Esophagus squamous epithelium (tissue), 5 donors: ENCODE results near the gene ANKRD16. TPM values are rescaled to one million over a fixed set of nuclear protein-coding genes. Genes with fewer than 3 reads are reported as not detected.

Source experiments
- DNase-seq: peaks from one replicate; lab custom pipeline; 2025; lab: John Stamatoyannopoulos, UW
- H3K27ac ChIP-seq, 4 donors: fragments of 200-600 bp; sonication (generic); one replicate each; pipeline ENCODE4 v1.5.1; 2016 to 2019; ENCODE audit warnings: mild to moderate bottlenecking in 1 of 4
- H3K27me3 ChIP-seq, 4 donors: fragments of 200-600 bp; sonication (generic); 1 replicate in 3 of 4; 2 replicates in 1 of 4; pipeline versions ENCODE4 v1.5.1 to v1.6.0; 2017 to 2021; ENCODE audit warnings: antibody characterized with exemption in 1 of 4
- H3K36me3 ChIP-seq, 3 donors: fragments of 200-600 bp; sonication (generic); one replicate each; pipeline ENCODE4 v1.5.1; 2016 to 2019
- H3K4me1 ChIP-seq, 3 donors: fragments of 200-600 bp; sonication (generic); one replicate each; pipeline ENCODE4 v1.5.1; 2017 to 2019
- H3K4me3 ChIP-seq, 4 donors: fragments of 200-600 bp; sonication (generic); 1 replicate in 3 of 4; 2 replicates in 1 of 4; pipeline ENCODE4 v1.5.1; 2016 to 2019; ENCODE audit warnings: mild to moderate bottlenecking in 2 of 4, moderate library complexity in 1 of 4
- H3K9me3 ChIP-seq, 3 donors: fragments of 200-600 bp; sonication (generic); one replicate each; pipeline ENCODE4 v1.5.1; 2016 to 2019
- POLR2A ChIP-seq, 4 donors: fragments of 450-650 bp; IDR thresholded peaks; one replicate each; pipeline ENCODE4 v1.6.1; 2017; ENCODE audit warnings: antibody characterized with exemption in 4 of 4, mild to moderate bottlenecking in 4 of 4, moderate library complexity in 3 of 4
- WGBS, 2 donors: methylation state at CpG; one replicate each; pipeline ENCODE4 v1.1.5; 2018; 5-methylcytosine and 5-hydroxymethylcytosine counted together
- intact Hi-C: fragments of 100-400 bp; cut with DNase I; formaldehyde crosslinking; loops from one replicate; pipeline ENCODE4 v1.15.0; 2022
- total RNA-seq, 4 donors: library from RNA; depleted of rRNA; stranded (reverse); fragments of >200 nt; gene quantifications; one replicate each; pipeline ENCODE4 v1.1.0, GENCODE V29; 2016
- TF ChIP-seq, protein P1 (sequence below), 6 experiments: fragments of 450-650 bp in 4 of 6; fragments of 200-600 bp in 2 of 6; sonication (generic) in 2 of 6; IDR thresholded peaks; one replicate each; pipeline ENCODE4 v1.5.1; 2016 to 2019; ENCODE audit warnings: antibody characterized with exemption in 6 of 6, mild to moderate bottlenecking in 4 of 6, moderate library complexity in 4 of 6
- donor health status: DM: yes; HTN: yes; CAD: no.

ANKRD16 gene
- total RNA-seq, 4 donors from 2014 or later, result 2.8 to 10.9 (median 5.1) TPM

DNA sequence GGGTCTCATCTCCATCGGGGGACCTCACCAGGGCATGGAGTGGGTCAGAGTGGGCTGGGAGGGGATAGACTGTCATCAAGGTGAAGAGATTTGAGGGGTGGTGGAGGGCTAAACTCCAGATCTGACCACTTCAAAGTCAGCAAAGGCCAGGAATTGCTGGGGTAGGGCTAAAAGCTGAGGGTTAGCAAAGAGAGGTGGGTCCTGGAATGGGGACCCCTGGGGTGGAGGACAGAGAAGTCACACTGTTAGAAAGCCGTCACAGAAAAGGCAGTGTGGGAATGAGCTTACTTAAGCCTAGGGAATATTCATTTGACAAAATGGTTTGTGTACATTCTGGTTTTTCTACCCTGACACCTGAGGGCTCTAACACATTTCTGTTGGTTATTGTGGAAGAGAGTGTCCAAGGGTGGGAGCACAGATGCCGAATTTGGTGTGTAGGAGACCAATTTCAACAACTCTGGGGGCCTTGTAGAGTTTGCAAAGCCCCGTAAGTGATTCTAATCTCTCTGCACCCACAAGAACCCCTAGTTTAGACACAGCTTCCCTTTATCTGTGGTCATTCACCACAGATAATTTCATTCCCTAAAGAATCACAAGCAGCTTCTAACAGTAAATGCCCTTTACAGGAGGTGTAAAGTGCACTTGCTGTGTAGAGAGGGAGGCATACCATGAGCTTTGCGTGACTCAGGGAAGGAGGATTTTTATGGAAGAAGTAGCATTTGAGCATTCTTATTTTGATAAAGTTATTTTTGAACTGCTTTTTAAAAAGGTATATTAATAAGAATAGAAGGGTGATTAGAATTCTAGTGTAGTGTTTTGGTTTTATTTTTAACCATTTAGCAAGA is 6.7 kb upstream of the ANKRD16 start:
- DNase-seq, result no peak
- 82 to 88% methylated on average over 4 to 5 of the region's 5 CpGs for WGBS, 2 donors
- H3K9me3 ChIP-seq, result peaks cover 0 to 11% (median 0%) of the 10 kb centered on the region in 3 donors
- TF ChIP-seq POLR2A (IDR thresholded peaks at IDR 0.05), result no peak
- TF ChIP-seq, protein P1, sequence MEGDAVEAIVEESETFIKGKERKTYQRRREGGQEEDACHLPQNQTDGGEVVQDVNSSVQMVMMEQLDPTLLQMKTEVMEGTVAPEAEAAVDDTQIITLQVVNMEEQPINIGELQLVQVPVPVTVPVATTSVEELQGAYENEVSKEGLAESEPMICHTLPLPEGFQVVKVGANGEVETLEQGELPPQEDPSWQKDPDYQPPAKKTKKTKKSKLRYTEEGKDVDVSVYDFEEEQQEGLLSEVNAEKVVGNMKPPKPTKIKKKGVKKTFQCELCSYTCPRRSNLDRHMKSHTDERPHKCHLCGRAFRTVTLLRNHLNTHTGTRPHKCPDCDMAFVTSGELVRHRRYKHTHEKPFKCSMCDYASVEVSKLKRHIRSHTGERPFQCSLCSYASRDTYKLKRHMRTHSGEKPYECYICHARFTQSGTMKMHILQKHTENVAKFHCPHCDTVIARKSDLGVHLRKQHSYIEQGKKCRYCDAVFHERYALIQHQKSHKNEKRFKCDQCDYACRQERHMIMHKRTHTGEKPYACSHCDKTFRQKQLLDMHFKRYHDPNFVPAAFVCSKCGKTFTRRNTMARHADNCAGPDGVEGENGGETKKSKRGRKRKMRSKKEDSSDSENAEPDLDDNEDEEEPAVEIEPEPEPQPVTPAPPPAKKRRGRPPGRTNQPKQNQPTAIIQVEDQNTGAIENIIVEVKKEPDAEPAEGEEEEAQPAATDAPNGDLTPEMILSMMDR (IDR thresholded peaks at IDR 0.05), result no peak
- no peaks in the 10 kb centered on the region for H3K27me3 ChIP-seq
- intact Hi-C loops, result no loop called here
- no peak overlapping the region for H3K4me3 ChIP-seq
- H3K4me1 ChIP-seq, result peaks cover under 1 to 12% (median 8%) of the 10 kb centered on the region in 3 donors
- peaks cover 0 to 56% (median 0%) of the 10 kb centered on the region in 3 donors for H3K36me3 ChIP-seq
- no peak overlapping the region for H3K27ac ChIP-seq

DNA sequence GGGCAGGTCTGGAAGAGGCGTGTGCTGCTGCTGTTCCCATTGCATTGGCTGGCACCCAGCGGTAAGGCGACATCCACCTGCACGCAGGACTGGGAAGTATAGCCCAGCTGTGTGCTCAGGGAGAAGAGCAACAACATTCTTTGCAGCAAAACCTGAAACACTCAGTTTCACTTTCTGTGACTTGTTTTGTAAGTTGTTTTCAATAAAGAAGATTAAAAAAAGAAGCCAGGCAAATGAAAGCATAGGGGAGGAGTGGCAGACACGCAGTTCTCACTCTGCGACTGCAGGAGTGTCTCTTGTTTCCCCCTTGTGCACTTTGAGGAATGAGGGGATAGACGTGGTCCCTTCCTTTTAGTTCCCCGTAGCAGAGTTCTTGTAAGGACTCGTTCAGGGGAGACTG is 6.1 kb upstream of the ANKRD16 start:
- Histone ChIP-seq H3K9me3 (peaks cover 0 to 11% (median 0%) of the 10 kb centered on the region in 3 donors), H3K27ac (no peak overlapping the region), H3K36me3 (peaks cover 0 to 56% (median 0%) of the 10 kb centered on the region in 3 donors), H3K27me3 (no peaks in the 10 kb centered on the region), H3K4me3 (no peak overlapping the region), H3K4me1 (peaks cover 6 to 18% (median 14%) of the 10 kb centered on the region in 3 donors)
- intact Hi-C loops, result no loop called here
- TF ChIP-seq, protein P1 (IDR thresholded peaks at IDR 0.05), result no peak
- no peak for TF ChIP-seq POLR2A (IDR thresholded peaks at IDR 0.05)
- DNase-seq, result no peak
- 75 to 87% methylated on average over 6 to 9 of the region's 9 CpGs for WGBS, 2 donors

DNA sequence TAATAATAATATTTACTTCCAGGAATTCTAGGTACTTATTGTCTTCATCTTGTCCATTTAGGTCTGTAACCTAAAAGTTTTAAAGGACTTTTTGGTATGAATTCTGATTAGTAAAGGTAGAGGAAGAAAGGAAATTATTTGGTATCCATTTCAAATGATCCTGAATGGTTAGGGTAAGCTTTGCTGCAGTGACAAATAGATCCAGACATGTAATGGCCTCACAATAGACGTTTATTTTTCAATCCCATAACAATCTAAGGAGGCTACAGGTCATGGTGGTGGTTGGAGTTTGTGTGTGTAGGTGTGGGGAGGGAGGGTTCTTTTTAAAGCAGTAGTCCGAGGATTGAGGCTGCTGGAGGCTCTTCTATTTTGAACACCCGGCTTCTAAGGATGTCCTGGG is 5.7 kb upstream of the ANKRD16 start:
- 89 to 92% methylated on average over 3 of the region's 3 CpGs for WGBS, 2 donors
- Histone ChIP-seq H3K4me3 (no peak overlapping the region), H3K36me3 (peaks cover 0 to 56% (median 0%) of the 10 kb centered on the region in 3 donors), H3K27ac (no peak overlapping the region), H3K4me1 (peaks cover 7 to 22% (median 14%) of the 10 kb centered on the region in 3 donors), H3K9me3 (peaks cover 0 to 11% (median 0%) of the 10 kb centered on the region in 3 donors), H3K27me3 (no peaks in the 10 kb centered on the region)
- no peak for TF ChIP-seq POLR2A (IDR thresholded peaks at IDR 0.05)
- TF ChIP-seq, protein P1 (IDR thresholded peaks at IDR 0.05), result no peak
- intact Hi-C loops, result no loop called here
- no peak for DNase-seq

DNA sequence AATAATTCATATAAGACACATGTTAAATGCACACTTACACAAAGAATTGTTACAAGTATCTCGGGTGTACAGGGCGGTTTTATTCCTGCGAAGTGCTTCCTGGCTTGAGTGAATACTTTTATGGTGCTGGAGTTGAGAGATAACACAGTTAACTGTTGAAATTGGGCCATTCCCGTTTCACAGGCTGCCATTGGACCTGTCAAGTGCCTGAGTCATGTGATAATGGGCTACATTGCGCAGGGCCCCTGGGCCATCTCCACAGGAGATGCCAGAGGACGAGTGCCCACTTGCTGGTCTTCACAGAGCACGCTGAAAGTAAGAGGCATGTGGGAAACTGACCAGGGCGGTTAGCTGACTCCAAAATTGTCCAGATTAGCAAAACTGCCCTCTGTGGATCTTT is 5.2 kb upstream of the ANKRD16 start:
- WGBS, 2 donors, result 88 to 93% methylated on average over 8 of the region's 8 CpGs
- TF ChIP-seq, protein P1 (IDR thresholded peaks at IDR 0.05), result no peak
- no peak for TF ChIP-seq POLR2A (IDR thresholded peaks at IDR 0.05)
- Histone ChIP-seq H3K9me3 (peaks cover 0 to 11% (median 0%) of the 10 kb centered on the region in 3 donors), H3K36me3 (peaks cover 0 to 56% (median 0%) of the 10 kb centered on the region in 3 donors), H3K4me1 (peaks cover 7 to 22% (median 14%) of the 10 kb centered on the region in 3 donors), H3K4me3 (no peak overlapping the region), H3K27me3 (no peaks in the 10 kb centered on the region), H3K27ac (no peak overlapping the region)
- DNase-seq, result no peak
- intact Hi-C loops, result no loop called here

DNA sequence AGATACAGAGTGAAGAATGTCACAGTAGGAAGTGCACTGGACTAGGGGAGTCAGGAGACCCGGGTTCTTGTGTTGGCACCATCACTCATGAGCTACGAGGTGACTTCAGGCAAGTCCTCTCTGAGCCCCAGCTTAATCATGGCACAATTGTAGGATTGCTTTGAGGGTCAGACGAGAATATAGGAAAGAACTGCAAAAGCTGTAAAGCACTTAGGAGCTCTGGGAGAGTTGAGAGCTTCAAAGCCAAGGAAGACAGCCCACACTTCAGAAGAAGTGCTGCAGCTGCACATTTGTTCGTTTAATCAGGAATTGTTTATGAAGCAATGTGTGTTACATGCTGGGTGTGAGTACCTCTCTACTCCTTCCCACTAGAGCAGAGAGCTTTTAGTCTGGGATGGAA is 4.7 kb upstream of the ANKRD16 start:
- peaks cover 0 to 56% (median 0%) of the 10 kb centered on the region in 3 donors for H3K36me3 ChIP-seq
- H3K9me3 ChIP-seq, result peaks cover 0 to 11% (median 0%) of the 10 kb centered on the region in 3 donors
- no peak overlapping the region for H3K27ac ChIP-seq
- no peak overlapping the region for H3K4me3 ChIP-seq
- no peak for TF ChIP-seq POLR2A (IDR thresholded peaks at IDR 0.05)
- TF ChIP-seq, protein P1 (IDR thresholded peaks at IDR 0.05), result no peak
- H3K27me3 ChIP-seq, result no peaks in the 10 kb centered on the region
- WGBS, 2 donors, result 71 to 84% methylated on average over 4 of the region's 4 CpGs
- intact Hi-C loops, result no loop called here
- no peak for DNase-seq
- peaks cover 7 to 22% (median 14%) of the 10 kb centered on the region in 3 donors for H3K4me1 ChIP-seq
